GM12801 (cell line): ENCODE data around the gene CNIH4.

ENCODE experiments used
- CTCF ChIP-seq: IDR thresholded peaks from one replicate; pipeline ENCODE4 v1.5.1; 2011; ENCODE audit warnings: control low read depth; ENCODE audit not compliant: insufficient read length; ENCODE audit errors: extremely low read depth

The CNIH4 gene

GRCh38 chr1:224339442-224340033 is 17.1 kb upstream of the CNIH4 start:
- TF ChIP-seq CTCF = no peak

DNA sequence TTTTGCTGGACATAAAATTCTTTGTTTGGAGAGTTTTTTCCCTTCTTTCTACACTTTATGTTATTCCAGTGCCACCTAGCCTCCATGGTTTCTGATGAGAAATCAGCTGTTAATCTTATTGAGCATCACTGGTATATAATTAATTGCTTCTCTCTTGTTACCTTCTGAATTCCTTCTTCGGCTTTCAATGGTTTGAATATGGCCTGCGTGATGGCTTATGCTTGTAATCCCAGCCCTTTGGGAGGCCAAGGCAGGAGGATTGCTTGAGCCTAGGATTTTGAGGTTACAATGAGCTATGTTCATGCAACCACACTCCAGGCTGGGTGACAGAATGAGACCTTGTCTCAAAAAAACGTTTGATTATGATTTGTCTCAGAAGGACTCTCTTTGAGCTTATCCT is 13.0 kb upstream of the CNIH4 start:
- TF ChIP-seq CTCF = no peak

DNA sequence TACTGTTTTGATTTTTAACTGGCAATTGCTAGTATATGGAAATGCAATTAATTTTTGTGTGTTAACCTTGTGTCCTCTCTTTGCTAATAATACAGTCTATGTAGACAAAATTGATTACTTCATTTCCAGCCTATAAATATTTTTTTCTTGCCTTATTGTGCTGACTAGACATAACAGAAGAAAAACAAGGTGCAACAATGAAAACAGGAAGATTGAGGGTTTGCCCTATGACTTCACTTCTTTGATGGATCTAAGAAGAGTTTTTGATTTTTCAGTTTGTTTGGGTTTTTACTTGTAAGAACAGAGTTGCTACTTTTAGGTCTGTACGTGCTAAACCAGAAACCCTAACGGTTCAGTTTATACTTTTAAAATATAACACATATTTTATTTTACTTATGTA is 8.5 kb upstream of the CNIH4 start:
- TF ChIP-seq CTCF = no peak

DNA sequence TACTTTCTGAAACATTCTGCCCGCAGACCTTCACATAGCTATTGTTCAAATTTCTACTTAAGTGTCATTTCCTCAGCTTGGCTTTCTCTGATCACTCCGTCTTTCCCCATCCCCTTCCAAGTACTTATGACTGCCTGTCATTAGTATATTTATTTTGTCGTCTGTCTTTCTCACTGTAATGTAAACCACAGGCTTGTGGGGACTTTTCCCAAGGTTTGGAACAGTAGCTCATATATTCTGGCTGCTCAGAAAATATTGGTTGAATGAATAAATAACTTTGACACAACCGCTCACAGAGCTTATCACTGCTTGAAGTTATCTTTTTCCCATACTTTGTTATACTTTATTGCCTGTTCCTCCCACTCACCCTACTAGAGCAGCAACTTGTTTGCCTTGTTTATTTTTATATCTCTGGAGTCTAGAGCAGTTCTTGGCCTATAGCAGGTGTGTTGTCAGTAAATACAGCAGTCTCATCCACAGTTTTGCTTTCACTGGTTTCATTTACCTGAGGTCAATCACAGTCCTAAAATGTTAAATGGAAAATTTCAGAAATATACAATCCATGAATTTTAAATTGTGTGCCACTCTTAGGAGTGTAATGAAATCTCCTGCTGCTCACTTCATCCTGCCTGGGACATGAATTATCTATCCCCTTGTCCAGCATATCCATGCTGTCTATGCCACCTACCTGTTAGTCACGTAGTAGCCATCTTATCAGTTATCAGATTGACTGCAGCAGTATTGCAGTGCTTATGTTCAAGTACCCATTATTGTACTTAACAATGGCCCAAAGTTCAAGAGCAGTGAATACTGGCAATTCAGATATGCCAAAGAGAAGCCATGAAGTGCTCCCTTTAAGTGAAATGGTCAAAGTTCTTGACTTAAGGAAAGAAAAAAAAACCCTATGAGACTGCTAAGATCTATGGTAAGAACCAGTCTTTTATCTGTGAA is 2.4 kb upstream of the CNIH4 start:
- TF ChIP-seq CTCF = no peak

GRCh38 chr1:224357626-224358124 is 996 bp downstream of the CNIH4 start:
- no peak for TF ChIP-seq CTCF

DNA sequence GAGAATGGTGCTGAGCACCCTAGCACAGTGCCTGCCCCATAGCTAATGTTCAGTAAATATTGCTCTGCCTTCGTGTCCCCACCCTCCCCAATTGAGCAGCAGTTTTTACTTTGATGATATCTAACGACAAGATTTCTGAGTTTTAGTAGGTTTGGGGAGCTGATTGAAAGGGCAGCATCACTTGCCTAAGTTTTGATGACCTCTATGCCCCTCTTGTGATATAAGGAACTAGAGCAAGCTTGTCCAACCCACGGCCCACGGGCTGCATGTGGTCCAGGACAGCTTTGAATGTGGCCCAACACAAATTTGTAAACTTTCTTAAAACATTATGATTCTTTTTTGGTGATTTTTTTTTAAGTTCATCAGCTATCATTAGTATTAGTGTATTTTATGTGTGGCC is 1.6 kb downstream of the CNIH4 start:
- TF ChIP-seq CTCF = no peak

- TF ChIP-seq CTCF = no peak
Observed at GRCh38 chr1:224359207-224359606, 2.5 kb downstream of the CNIH4 start.
